GM12891 (cell line): Measurements from ENCODE around the gene TBX4.

Experiments
- PAX5 ChIP-seq: IDR thresholded peaks from 2 replicates; pipeline ENCODE4 v1.6.1; 2011; ENCODE audit warnings: low read length, moderate library complexity, mild to moderate bottlenecking; ENCODE audit not compliant: insufficient read depth, severe bottlenecking
- POLR2A ChIP-seq: IDR thresholded peaks from 2 replicates; pipeline ENCODE4 v1.6.1; 2011; ENCODE audit warnings: low read depth, low read length, control low read depth
- POLR2AphosphoS5 ChIP-seq: IDR thresholded peaks from 2 replicates; pipeline ENCODE4 v1.6.1; 2011; ENCODE audit warnings: low read depth, low read length, control low read depth
- TAF1 ChIP-seq: IDR thresholded peaks from 2 replicates; pipeline ENCODE4 v1.6.1; 2011; ENCODE audit warnings: low read depth, low read length, control low read depth

DNA sequence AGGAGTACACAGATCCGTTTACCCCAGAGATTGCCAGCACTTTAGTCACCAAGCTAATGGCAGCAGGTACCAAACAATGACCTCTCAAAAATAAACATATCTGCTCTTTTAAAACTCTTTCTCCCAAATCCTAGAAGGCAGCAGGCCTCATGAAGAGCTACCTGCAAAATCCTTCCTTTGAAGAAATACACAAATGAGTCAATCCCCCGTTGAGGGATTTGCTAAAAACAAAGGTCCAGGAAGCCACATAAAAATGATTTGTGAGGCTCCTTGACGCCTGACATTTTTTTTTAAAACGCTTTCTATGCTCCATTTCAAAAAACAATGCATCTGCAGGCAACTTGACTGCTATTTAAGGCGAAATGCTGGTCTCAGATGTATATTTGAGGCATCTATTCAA lies 80.6 kb downstream of the TBX4 start:
- no peak for TF ChIP-seq TAF1
- no peak for TF ChIP-seq POLR2AphosphoS5
- no peak for TF ChIP-seq POLR2A
- TF ChIP-seq PAX5: no peak
